Tongue (tissue), 2 donors: ENCODE results near the gene TMPO. TPM values are rescaled to one million over a fixed set of nuclear protein-coding genes. Genes with fewer than 3 reads are reported as not detected.
"Not testable (repeated sequence)": the region's sequence is repeated elsewhere in the genome, so short reads cannot be mapped to it uniquely, and the experiment has no call there.

Source experiments
- DNase-seq: peaks from one replicate; pipeline ENCODE4 v3.0.0-alpha.2; 2015
- total RNA-seq: library from RNA; depleted of rRNA; stranded (reverse); fragments of >200 nt; gene quantifications from one replicate; pipeline ENCODE4 v1.2.3, GENCODE V29; 2014

The TMPO gene
- total RNA-seq, 1 donor from 2014 or later, result 147 TPM

DNA sequence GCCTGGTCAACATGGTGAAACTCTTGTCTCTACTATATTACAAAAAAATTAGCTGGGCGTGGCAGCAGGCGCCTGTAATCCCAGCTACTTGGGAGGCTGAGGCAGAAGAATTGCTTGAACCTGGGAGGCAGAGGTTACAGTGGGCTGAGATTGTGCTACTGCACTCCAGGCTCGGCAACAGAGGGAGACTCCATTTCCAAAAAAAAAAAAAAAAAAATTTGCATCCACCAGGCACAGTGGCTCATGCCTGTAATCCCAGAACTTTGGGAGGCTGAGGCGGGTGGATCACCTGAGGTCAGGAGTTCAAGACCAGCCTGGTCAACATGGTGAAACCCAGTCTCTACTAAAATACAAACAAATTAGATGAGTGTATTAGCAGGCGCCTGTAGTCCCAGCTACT is 3.6 kb upstream of the TMPO start:
- DNase-seq, result not testable (repeated sequence)

GRCh38 chr12:98513379-98514322 is 1.7 kb upstream of the TMPO start:
- DNase-seq, result peak; percentile 30

DNA sequence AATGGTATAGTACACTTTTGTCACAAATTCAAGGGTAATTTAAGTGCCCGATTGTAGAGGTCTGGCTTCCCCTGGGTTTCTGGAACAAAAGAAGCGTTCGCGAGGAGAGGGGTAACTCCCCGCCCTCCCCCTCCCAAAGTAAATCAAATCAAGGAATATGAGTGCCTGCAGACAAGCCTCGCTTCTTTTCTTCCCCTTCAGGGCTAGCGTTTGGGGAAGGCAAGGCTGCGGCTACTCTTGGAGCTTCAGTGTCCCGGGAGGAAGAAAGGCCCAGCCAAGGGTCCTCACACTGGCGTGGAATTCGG is 456 bp upstream of the TMPO start:
- no peak for DNase-seq

DNA sequence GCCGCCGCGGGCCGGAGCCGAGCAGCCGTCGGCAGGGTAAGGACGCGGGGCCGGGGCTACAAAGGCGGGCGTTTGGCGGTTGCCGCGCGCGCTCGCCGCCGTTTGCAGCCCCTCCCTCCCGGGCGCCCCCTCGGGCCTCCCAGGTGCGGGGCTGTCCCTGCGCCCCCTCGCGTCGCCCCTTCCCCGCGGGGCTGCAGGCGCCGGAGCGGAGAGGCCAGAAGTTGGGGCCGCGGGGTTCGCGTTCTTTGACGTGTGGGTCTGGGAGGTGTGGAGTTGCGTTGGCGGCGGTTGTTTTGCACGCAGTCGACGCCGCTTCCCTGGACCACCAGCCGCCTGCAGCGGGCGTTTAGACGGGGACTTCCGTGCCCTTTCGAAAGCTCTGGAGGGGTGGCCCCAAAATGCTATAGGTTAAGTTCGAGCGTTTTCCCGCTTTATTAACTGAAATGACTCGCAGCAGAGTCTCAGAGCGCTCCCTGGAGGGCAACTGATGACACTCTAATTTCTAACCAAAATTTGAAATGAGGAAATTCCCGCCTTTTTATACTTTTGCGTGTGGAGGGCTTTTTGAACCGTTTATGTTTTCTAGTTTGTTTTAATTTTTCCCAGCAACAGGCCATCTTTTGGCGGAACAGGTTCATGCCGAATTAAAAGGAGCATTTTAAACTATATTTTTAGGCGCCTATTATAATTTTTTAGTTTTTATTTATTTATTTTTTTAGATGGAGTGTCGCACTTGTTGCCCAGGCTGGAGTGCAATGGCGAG is 902 bp downstream of the TMPO start:
- peak; percentile 95 for DNase-seq

GRCh38 chr12:98519257-98519907 is 4.0 kb downstream of the TMPO start:
- no peak for DNase-seq

DNA sequence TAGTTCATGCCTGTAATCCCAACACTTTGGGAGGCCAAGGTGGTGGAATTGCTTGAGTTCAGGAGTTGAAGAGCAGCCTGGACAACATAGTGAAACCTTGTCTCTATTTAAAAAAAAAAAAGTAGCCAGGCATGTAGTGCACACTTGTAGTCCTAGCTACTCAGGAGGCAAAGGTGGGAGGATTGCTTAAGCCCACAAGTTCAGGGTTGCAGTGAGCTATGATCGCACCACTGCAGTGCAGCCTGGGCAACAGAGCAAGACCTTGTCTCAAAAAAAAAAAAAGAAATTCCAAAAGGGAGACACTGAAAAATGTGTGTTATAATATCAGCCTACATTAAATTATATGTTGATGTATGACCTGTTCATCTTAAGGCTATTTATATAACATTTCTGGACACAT is 14.7 kb downstream of the TMPO start:
- DNase-seq, result no peak

- peak; percentile 40 for DNase-seq
Observed at GRCh38 chr12:98532687-98533304, 17.4 kb downstream of the TMPO start.

DNA sequence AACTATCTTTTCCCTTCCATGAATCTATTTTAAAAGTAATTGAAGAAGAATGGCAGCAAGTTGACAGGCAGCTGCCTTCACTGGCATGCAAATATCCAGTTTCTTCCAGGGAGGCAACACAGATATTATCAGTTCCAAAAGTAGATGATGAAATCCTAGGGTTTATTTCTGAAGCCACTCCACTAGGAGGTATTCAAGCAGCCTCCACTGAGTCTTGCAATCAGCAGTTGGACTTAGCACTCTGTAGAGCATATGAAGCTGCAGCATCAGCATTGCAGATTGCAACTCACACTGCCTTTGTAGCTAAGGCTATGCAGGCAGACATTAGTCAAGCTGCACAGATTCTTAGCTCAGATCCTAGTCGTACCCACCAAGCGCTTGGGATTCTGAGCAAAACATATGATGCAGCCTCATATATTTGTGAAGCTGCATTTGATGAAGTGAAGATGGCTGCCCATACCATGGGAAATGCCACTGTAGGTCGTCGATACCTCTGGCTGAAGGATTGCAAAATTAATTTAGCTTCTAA is 18.4 kb downstream of the TMPO start:
- DNase-seq, result peak; percentile 36

DNA sequence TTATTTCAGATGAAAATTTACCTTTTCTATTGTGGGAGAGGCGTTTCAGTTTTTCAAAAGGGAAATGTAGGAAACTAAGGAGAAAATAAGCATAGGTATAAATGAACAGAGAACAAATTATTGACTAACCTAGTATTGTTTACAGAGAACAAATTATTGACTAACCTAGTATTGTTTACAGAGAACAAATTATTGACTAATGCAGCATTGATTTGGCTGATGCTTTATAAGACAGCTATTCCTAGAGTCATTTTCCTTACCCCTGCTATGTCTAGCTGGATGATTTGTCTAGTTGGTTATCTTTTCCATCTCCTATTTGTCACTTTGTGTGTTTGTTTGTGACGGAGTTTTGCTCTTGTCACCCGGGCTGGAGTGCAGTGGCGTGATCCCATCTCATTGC is 22.6 kb downstream of the TMPO start:
- DNase-seq, result no peak

DNA sequence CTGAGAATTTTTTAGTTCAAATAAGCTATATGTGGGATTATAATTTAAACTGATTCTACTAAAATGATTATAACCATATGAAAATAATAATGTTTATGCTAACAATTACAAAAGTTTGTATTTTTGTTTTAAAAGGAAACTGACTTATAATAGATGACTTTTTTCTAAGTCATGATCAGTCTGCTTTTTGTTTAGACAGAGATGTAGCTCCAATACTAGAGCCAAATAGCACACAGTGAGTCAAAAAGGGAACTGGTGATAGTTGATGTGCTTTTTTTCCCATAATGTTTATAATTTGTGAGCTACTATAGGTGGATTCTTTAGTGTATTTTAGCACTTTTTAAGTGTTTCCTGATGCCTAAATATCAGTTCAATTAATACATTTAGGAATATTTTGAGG is 28.3 kb downstream of the TMPO start:
- DNase-seq, result no peak

DNA sequence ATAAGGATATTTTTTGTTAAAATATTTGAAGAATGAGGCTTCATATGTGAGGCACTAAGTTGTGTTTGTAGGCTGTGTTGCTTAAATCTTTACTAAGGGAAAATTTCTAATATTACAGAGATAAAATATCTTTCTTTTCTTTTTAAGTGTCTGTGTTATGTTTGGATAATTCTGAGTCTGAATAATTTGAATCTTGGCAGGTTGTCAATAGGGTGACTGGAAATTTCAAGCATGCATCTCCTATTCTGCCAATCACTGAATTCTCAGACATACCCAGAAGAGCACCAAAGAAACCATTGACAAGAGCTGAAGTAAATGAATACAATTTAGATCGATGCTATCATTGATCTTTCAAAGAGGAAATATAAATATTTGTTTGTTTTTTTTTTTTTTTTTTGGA is 29.4 kb downstream of the TMPO start:
- no peak for DNase-seq

GRCh38 chr12:98549371-98550110 is 34.2 kb downstream of the TMPO start:
- DNase-seq, result no peak

DNA sequence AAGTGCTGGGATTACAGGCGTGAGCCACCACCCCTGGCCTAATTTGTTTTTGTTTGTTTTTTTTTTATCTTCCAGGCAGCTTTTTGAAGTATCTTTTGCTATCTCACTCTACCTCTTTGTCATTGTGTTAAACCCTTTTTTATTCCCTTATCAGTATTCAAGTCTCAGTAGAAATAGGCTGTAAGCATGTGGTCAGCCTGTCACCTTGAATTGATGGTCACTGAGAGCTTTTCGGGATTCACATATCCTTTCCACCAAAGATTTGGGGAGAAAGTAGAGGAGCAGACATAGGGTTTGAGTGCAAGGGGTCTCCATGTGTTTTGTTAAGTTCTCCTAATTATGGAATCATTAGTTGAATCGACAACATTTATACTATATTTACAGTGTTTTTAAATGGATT is 36.4 kb downstream of the TMPO start:
- DNase-seq, result no peak

- not testable (repeated sequence) for DNase-seq
Observed at GRCh38 chr12:98558097-98558496, 42.7 kb downstream of the TMPO start.

DNA sequence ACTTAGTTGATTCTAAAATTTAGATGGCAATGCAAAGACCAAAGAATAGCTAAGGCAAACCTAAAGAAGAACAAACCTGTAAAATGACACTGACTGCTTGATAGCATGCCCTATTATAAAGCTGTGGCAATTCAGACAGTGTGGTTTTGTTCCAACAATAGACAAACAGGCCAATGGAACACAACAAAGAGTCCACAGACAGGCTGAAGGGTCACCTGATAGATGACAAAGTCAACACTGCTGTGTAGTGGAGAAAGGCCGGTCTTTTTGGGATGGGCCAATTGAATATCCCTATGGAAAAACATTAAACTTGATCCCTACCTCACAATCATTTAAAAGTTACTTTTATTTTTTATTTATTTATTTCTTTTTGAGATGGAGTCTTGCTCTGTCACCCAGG is 44.3 kb downstream of the TMPO start:
- DNase-seq, result no peak

- DNase-seq, result no peak
Observed at GRCh38 chr12:98561846-98562245, 46.5 kb downstream of the TMPO start.

DNA sequence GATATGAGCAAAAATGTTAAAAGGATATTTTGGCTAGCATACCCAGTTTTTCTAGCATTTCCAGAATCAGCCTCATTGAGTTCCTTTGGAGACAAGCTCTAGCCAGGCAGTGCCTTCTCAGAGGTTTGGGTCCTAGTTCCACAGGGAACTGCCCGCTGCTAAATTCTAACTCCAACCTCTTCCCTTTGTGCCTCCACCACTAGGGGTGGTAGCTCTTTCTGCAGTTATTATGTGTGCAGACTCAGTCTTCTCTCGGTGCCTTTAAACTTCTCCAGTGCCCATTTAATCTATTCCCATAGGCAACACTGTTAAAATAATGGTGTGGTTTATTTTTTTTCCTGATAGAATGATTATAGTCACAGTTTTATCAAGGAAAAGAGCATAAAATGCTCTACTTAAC is 56.6 kb downstream of the TMPO start:
- no peak for DNase-seq

- no peak for DNase-seq
Observed at GRCh38 chr12:98574110-98574509, 58.7 kb downstream of the TMPO start.

DNA sequence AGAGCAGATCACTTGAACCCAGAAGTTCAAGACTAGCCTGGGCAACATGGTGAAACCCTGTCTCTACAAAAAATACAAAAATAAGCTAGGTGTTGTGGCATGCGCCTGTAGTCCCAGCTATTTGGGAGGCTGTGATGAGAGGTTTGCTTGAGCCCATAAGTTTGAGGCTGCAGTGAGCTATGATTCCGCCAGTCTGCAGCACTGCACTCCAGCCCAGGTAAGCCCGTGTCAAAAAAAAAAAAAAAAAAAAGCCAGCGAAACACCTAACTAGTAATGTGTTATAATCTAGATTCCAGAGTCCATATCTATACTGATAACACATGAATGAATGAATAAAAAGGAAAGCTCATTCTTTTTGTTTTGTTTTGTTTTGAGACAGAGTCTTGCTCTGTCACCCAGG is 59.6 kb downstream of the TMPO start:
- DNase-seq, result no peak

- DNase-seq, result not testable (repeated sequence)
Observed at GRCh38 chr12:98576795-98577194, 61.4 kb downstream of the TMPO start.

DNA sequence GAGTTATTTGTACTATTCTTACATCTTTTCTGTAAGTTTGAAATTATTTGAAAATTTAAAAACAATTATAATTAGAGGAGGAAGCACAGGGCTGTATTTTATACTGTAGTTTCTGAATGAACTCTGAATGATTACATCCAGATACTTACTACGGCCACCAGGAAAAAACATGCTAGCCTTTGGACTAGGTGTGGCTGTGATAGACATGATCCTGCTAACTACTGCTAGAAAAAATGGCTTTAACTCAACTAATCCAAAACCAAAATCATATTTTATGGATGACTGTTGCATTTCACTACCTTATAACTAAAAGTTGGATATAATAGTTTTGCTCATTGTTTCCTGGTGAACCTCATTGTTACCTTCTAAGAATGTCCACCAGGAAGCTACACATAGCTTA is 63.0 kb downstream of the TMPO start:
- no peak for DNase-seq

GRCh38 chr12:98578821-98579220 is 63.4 kb downstream of the TMPO start:
- DNase-seq, result no peak
